Panc1 (cell line): ENCODE data around the gene TRMT61B. TPM values are rescaled to one million over a fixed set of nuclear protein-coding genes. Genes with fewer than 3 reads are reported as not detected.

ENCODE experiments used
- ATAC-seq: fragments of 200-7000 bp; cut with Tn5 transposase; 2 replicates; pipeline ENCODE4 v1.9.1; 2020; ENCODE audit warnings: mild to moderate bottlenecking, moderate library complexity
- BruUV-seq: library from RNA; stranded (reverse); fragments of 400-500 nt; replicated peaks from 2 replicates; lab custom pipeline; 2021; lab: Mats Ljungman, UMichigan
- CTCF ChIA-PET: fragments of 300-600 bp; sonication (Branson Sonifier 250); formaldehyde crosslinking; loops from one replicate; lab custom pipeline; 2022; ENCODE audit warnings: antibody characterized with exemption; lab: Charles Lee
- POLR2A ChIA-PET: fragments of 300-600 bp; sonication (Branson Sonifier 250); formaldehyde crosslinking; loops from one replicate; lab custom pipeline; 2022; ENCODE audit warnings: antibody characterized with exemption; lab: Charles Lee
- DNase-seq: peaks from one replicate; pipeline ENCODE4 v3.0.0-alpha.2; 2010; ENCODE audit warnings: low read depth, low spot score
- H3K27ac ChIP-seq: 2 replicates; pipeline ENCODE4 v1.5.1; 2011; ENCODE audit warnings: mild to moderate bottlenecking, low read length, inconsistent platforms
- H3K27me3 ChIP-seq: fragments of 200-500 bp; sonication (Bioruptor generic); 2 replicates; pipeline ENCODE4 v1.6.0; 2014; ENCODE audit warnings: low read length, inconsistent platforms; ENCODE audit not compliant: control insufficient read depth, insufficient read depth
- H3K36me3 ChIP-seq: fragments of 200-500 bp; sonication (Bioruptor generic); 2 replicates; pipeline ENCODE4 v1.5.1; 2014; ENCODE audit warnings: inconsistent platforms, mild to moderate bottlenecking, low read length, moderate library complexity; ENCODE audit not compliant: control insufficient read depth, insufficient read depth
- H3K4me1 ChIP-seq: 2 replicates; pipeline ENCODE4 v1.5.1; 2011; ENCODE audit warnings: inconsistent platforms, mild to moderate bottlenecking, low read length, moderate library complexity; ENCODE audit not compliant: control insufficient read depth, insufficient read depth
- H3K4me3 ChIP-seq, 2 experiments: 2 replicates each; pipeline ENCODE4 v1.5.1; 2011 to 2012; ENCODE audit warnings: low read depth in 2 of 2, low read length in 2 of 2, mild to moderate bottlenecking in 2 of 2, inconsistent platforms in 1 of 2, moderate library complexity in 1 of 2
- H3K9me3 ChIP-seq: fragments of 200-500 bp; sonication (Bioruptor generic); 2 replicates; pipeline ENCODE4 v1.5.1; 2014; ENCODE audit warnings: low read depth, mild to moderate bottlenecking, inconsistent platforms, low read length, moderate library complexity; ENCODE audit not compliant: control insufficient read depth, insufficient read depth
- POLR2AphosphoS5 ChIP-seq: IDR thresholded peaks from 2 replicates; pipeline ENCODE4 v1.6.1; 2012; ENCODE audit warnings: mild to moderate bottlenecking, low read depth, low read length, moderate library complexity
- SIN3A ChIP-seq: IDR thresholded peaks from 2 replicates; pipeline ENCODE4 v1.6.1; 2012; ENCODE audit warnings: low read depth, mild to moderate bottlenecking, low read length, moderate library complexity, borderline replicate concordance; ENCODE audit not compliant: insufficient read depth
- TCF7L2 ChIP-seq: IDR thresholded peaks from 2 replicates; pipeline ENCODE4 v1.6.1; 2011; ENCODE audit warnings: mild to moderate bottlenecking, low read depth, low read length, inconsistent platforms
- in situ Hi-C: cut with HindIII; loops from 2 replicates; pipeline ENCODE4 v1.10.0; 2016; ENCODE audit warnings: low sequenced_read_pairs, low pct_unique_long_range_greater_than_20kb
- intact Hi-C: fragments of 100-400 bp; cut with micrococcal nuclease; formaldehyde crosslinking; loops from one replicate; pipeline ENCODE4 v1.10.0; 2022; ENCODE audit not compliant: unreplicated experiment
- total RNA-seq: library from RNA; stranded (reverse); gene quantifications from one replicate; pipeline ENCODE4 v1.2.1, GENCODE V29; 2021; ENCODE audit not compliant: unreplicated experiment
- TF ChIP-seq, protein P1 (sequence below), 2 experiments: IDR thresholded peaks; 2 replicates each; pipeline ENCODE4 v1.6.1; 2011 to 2012; ENCODE audit warnings: low read depth in 2 of 2, control low read depth in 1 of 2, low read length in 1 of 2, mild to moderate bottlenecking in 1 of 2, moderate library complexity in 1 of 2; ENCODE audit not compliant: insufficient read depth in 1 of 2
- TF ChIP-seq, protein P2 (sequence below): fragments of 450-650 bp; IDR thresholded peaks from 2 replicates; pipeline ENCODE4 v1.5.1; 2017; ENCODE audit warnings: mild to moderate bottlenecking

TRMT61B gene
- total RNA-seq, 1 experiment from 2014 or later, result 14.3 TPM

DNA sequence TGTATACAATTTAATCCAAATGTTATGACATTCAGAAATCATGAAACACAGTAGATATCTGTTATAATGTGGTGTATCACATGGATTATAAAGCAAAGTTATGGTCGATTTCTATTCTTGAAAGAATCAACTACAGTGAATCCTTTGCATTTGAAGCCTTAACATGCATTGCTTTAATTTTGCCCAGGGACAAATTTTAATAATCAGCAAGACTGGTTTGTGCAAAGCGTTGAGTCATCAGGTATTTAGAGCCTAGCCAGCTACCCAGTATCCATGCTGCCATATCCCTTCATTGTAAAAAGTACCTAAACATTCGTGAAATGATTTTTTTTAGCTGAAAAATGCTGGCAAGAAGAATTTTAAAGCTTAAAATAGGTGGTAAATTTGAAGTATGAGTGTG is 68.4 kb downstream of the TRMT61B start:
- DNase-seq, result no peak
- intact Hi-C loops (no loop called here), in situ Hi-C loops (loop anchor here (5.0 kb wide), 1 partner anchor 41 kb away; no protein-coding TSS in a partner anchor)
- peaks cover 30% of the 10 kb centered on the region for H3K36me3 ChIP-seq
- H3K27me3 ChIP-seq, result no peaks in the 10 kb centered on the region
- no peak for ATAC-seq
- H3K4me3 ChIP-seq, result no peak overlapping the region
- no peak overlapping the region for H3K27ac ChIP-seq
- H3K4me1 ChIP-seq, result no peaks in the 10 kb centered on the region
- no TSS peak for BruUV-seq
- TF ChIP-seq TCF7L2, result no peak
- TF ChIP-seq SIN3A, result no peak
- TF ChIP-seq, protein P1, sequence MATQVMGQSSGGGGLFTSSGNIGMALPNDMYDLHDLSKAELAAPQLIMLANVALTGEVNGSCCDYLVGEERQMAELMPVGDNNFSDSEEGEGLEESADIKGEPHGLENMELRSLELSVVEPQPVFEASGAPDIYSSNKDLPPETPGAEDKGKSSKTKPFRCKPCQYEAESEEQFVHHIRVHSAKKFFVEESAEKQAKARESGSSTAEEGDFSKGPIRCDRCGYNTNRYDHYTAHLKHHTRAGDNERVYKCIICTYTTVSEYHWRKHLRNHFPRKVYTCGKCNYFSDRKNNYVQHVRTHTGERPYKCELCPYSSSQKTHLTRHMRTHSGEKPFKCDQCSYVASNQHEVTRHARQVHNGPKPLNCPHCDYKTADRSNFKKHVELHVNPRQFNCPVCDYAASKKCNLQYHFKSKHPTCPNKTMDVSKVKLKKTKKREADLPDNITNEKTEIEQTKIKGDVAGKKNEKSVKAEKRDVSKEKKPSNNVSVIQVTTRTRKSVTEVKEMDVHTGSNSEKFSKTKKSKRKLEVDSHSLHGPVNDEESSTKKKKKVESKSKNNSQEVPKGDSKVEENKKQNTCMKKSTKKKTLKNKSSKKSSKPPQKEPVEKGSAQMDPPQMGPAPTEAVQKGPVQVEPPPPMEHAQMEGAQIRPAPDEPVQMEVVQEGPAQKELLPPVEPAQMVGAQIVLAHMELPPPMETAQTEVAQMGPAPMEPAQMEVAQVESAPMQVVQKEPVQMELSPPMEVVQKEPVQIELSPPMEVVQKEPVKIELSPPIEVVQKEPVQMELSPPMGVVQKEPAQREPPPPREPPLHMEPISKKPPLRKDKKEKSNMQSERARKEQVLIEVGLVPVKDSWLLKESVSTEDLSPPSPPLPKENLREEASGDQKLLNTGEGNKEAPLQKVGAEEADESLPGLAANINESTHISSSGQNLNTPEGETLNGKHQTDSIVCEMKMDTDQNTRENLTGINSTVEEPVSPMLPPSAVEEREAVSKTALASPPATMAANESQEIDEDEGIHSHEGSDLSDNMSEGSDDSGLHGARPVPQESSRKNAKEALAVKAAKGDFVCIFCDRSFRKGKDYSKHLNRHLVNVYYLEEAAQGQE (IDR thresholded peaks at IDR 0.05; ENCODE audit: insufficient read depth in 1 of 2, low read depth in 2 of 2, low read length in 1 of 2), result no peak
- TF ChIP-seq, protein P2, sequence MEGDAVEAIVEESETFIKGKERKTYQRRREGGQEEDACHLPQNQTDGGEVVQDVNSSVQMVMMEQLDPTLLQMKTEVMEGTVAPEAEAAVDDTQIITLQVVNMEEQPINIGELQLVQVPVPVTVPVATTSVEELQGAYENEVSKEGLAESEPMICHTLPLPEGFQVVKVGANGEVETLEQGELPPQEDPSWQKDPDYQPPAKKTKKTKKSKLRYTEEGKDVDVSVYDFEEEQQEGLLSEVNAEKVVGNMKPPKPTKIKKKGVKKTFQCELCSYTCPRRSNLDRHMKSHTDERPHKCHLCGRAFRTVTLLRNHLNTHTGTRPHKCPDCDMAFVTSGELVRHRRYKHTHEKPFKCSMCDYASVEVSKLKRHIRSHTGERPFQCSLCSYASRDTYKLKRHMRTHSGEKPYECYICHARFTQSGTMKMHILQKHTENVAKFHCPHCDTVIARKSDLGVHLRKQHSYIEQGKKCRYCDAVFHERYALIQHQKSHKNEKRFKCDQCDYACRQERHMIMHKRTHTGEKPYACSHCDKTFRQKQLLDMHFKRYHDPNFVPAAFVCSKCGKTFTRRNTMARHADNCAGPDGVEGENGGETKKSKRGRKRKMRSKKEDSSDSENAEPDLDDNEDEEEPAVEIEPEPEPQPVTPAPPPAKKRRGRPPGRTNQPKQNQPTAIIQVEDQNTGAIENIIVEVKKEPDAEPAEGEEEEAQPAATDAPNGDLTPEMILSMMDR, result no peak
- TF ChIP-seq POLR2AphosphoS5, result no peak
- POLR2A ChIA-PET, result no interaction called here
- CTCF ChIA-PET, result no interaction called here
- H3K9me3 ChIP-seq, result no peaks in the 10 kb centered on the region

Other genes starting within 250 kb of the TRMT61B start
- gene PPP1CB, start 118.5 kb downstream of the TRMT61B start, total RNA-seq, result 180 TPM
- 0.87 TPM for gene SPDYA, start 59.5 kb downstream of the TRMT61B start, total RNA-seq
- gene WDR43, start 24.4 kb upstream of the TRMT61B start, total RNA-seq, result 86.5 TPM
- gene TOGARAM2, start 111.0 kb upstream of the TRMT61B start, total RNA-seq, result 0.44 TPM
- gene PCARE, start 204.2 kb upstream of the TRMT61B start, total RNA-seq, result not detected
- gene CLIP4, start 245.1 kb upstream of the TRMT61B start, total RNA-seq, result 43.0 TPM